ENCODE measurements around the gene CDKN1A.
A peak's percentile ranks its signal among the peaks of the same experiment; 100 is the strongest.

Gene CDKN1A

DNA sequence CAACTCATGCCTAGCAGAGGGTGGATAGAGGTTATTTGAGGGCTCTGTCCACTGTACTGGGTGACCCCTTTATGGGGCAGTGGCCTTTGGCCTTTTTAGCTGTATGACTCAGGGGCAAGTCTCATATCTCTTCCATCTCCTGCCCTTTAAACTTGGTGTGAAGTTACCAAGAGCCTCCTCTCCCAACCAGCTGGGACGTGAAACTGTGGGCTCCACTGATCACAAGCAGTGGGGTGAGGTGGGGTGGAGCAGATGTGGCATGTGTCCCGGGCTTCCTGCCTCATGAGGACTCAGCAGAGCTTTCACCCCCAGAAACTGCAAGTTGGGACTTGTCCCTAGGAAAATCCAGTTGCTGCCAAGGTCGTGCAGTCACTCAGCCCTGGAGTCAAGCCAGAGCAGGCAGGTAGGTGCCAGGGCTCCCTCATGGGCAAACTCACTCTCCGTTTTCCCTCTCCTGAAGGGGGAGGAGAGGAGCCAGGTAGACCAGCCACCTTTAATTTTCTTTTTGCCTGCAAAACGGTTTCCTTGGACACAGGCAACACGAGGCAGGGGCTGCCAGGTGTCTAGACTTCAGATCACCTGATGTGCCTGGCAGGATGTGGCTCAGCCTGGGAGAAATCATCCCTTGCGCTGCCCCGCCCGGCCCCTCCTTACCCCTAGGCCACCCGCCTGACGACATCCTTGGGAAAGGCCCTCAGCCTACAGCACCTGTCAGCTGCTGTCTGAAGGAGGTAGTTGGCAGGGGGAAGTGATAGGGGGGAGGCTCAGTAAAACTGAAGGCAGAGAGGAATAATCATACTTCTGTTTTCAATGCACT, 4.0 kb downstream of the CDKN1A start:
- Histone ChIP-seq H3K36me3 (peaks cover 80% of the 10 kb centered on the region), H3K4me3 (ENCODE audit: low read depth, low read length) (no peak overlapping the region), H3K27ac (peak overlapping the region; percentile 43), H3K9me3 (ENCODE audit: severe bottlenecking) (no peaks in the 10 kb centered on the region), H3K27me3 (ENCODE audit: insufficient read depth, low read depth, severe bottlenecking) (no peaks in the 10 kb centered on the region)
- TF ChIP-seq, protein P1, sequence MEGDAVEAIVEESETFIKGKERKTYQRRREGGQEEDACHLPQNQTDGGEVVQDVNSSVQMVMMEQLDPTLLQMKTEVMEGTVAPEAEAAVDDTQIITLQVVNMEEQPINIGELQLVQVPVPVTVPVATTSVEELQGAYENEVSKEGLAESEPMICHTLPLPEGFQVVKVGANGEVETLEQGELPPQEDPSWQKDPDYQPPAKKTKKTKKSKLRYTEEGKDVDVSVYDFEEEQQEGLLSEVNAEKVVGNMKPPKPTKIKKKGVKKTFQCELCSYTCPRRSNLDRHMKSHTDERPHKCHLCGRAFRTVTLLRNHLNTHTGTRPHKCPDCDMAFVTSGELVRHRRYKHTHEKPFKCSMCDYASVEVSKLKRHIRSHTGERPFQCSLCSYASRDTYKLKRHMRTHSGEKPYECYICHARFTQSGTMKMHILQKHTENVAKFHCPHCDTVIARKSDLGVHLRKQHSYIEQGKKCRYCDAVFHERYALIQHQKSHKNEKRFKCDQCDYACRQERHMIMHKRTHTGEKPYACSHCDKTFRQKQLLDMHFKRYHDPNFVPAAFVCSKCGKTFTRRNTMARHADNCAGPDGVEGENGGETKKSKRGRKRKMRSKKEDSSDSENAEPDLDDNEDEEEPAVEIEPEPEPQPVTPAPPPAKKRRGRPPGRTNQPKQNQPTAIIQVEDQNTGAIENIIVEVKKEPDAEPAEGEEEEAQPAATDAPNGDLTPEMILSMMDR (IDR thresholded peaks at IDR 0.05; ENCODE audit: low read depth, low read length), result no peak
- peak; percentile 64 for DNase-seq

DNA sequence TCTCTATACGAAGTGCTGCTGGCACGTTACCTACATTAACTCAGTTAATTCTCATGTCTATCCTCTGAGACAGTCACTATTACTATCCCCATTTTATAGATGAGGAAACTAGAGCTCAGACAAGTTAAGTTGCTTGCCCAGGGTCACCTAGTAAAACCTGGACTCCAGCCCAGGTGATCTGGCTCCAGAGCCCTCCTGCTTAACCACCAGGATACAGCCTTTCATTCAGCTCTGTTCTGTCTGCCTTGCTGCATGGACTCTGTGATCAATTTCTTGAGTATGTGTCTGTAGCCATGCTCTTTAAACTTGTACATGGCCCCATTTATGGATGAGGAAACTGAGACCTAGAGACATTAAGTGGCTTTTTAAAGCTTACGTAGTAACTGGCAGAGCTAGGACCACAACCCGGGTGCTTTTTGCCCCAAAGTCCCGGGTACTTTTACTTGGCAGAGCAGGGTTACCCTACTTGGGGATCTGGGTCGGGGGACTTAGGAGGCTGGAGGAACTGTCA, 4.7 kb downstream of the CDKN1A start:
- no peak for DNase-seq
- H3K36me3 ChIP-seq, result peaks cover 84% of the 10 kb centered on the region
- no peaks in the 10 kb centered on the region for H3K27me3 ChIP-seq (ENCODE audit: insufficient read depth, low read depth, severe bottlenecking)
- TF ChIP-seq, protein P1 (IDR thresholded peaks at IDR 0.05; ENCODE audit: low read depth, low read length), result no peak
- H3K4me3 ChIP-seq (ENCODE audit: low read depth, low read length), result no peak overlapping the region
- H3K9me3 ChIP-seq (ENCODE audit: severe bottlenecking), result no peaks in the 10 kb centered on the region
- peak overlapping the region; percentile 43 for H3K27ac ChIP-seq

DNA sequence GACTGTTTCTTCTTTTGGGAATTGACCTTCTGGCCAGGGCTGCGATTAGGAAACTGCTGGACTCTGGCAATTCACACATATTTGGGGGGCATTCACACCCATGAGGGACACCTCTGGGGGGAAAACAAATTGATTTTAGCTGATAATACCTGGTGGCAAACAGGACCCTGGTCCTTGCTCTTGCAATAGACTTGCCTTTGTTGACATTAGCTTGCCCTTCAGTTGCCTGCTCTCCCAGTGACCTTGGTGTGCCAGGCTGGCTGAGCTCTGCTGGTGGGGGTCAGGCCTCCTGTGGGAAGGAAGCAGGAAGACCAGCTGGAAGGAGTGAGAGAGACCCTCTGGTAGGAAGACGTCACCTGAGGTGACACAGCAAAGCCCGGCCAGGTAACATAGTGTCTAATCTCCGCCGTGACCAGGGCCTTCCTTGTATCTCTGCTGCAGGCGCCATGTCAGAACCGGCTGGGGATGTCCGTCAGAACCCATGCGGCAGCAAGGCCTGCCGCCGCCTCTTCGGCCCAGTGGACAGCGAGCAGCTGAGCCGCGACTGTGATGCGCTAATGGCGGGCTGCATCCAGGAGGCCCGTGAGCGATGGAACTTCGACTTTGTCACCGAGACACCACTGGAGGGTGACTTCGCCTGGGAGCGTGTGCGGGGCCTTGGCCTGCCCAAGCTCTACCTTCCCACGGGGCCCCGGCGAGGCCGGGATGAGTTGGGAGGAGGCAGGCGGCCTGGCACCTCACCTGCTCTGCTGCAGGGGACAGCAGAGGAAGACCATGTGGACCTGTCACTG, 5.3 kb downstream of the CDKN1A start:
- 0 out of 2 replicates have a peak overlapping the region, but pooled peaks have one; percentile 43 for H3K27ac ChIP-seq
- no peaks in the 10 kb centered on the region for H3K27me3 ChIP-seq (ENCODE audit: insufficient read depth, low read depth, severe bottlenecking)
- H3K9me3 ChIP-seq (ENCODE audit: severe bottlenecking), result no peaks in the 10 kb centered on the region
- peaks cover 81% of the 10 kb centered on the region for H3K36me3 ChIP-seq
- no peak for DNase-seq
- no peak overlapping the region for H3K4me3 ChIP-seq (ENCODE audit: low read depth, low read length)
- TF ChIP-seq, protein P1 (IDR thresholded peaks at IDR 0.05; ENCODE audit: low read depth, low read length), result no peak

DNA sequence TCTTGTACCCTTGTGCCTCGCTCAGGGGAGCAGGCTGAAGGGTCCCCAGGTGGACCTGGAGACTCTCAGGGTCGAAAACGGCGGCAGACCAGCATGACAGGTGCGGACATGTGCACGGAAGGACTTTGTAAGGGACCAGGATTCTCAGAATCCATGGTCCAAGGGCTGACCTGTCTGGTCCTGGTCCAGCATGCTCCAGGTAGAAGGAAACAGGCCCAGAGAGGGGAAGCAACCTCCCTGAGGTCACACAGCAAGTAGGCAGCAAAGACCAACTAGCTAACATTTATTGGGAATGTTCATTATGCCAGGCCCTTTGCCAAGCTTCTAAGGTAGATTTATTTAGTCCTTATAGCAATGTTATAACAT, 5.9 kb downstream of the CDKN1A start:
- H3K36me3 ChIP-seq, result peaks cover 75% of the 10 kb centered on the region
- no peak overlapping the region for H3K27ac ChIP-seq
- H3K27me3 ChIP-seq (ENCODE audit: insufficient read depth, low read depth, severe bottlenecking), result no peaks in the 10 kb centered on the region
- no peaks in the 10 kb centered on the region for H3K9me3 ChIP-seq (ENCODE audit: severe bottlenecking)
- DNase-seq, result no peak
- H3K4me3 ChIP-seq (ENCODE audit: low read depth, low read length), result no peak overlapping the region
- TF ChIP-seq, protein P1 (IDR thresholded peaks at IDR 0.05; ENCODE audit: low read depth, low read length), result no peak

DNA sequence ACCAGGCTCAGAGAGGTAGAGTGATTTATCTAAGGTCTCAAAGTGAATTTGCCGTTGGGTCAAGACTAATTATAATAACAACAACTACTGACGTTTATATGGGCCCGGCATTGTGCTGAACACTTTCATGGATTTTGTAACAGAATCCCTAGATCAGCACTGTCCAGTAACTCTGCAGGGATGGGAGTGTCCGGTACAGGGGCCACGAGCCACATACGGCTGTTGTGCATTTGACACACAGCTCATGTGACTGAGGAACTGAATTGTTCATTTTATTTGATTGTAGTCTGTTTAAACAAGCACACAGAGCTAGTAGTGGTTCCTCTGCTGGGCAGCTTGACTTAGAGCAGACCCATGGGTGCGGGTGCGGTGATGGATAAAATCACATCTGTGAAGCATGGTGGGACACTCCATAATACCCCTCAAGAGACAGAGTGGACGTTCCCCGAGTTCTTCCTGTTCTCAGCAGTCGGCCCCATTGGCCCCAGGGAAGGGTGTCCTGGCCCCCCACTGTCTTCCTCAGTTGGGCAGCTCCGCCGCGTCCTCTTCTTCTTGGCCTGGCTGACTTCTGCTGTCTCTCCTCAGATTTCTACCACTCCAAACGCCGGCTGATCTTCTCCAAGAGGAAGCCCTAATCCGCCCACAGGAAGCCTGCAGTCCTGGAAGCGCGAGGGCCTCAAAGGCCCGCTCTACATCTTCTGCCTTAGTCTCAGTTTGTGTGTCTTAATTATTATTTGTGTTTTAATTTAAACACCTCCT, 6.8 kb downstream of the CDKN1A start:
- peaks cover 70% of the 10 kb centered on the region for H3K36me3 ChIP-seq
- H3K27ac ChIP-seq, result no peak overlapping the region
- TF ChIP-seq, protein P1 (IDR thresholded peaks at IDR 0.05; ENCODE audit: low read depth, low read length), result no peak

More for the DNA sequence above, 6.8 kb downstream of the CDKN1A start:
- no peak overlapping the region for H3K4me3 ChIP-seq (ENCODE audit: low read depth, low read length)
- H3K27me3 ChIP-seq (ENCODE audit: insufficient read depth, low read depth, severe bottlenecking), result no peaks in the 10 kb centered on the region
- H3K9me3 ChIP-seq (ENCODE audit: severe bottlenecking), result no peaks in the 10 kb centered on the region
- no peak for DNase-seq

Measured in WERI-Rb-1 (cell line).